ENCODE measurements around the gene PAK2.
"Not testable (repeated sequence)": the region's sequence is repeated elsewhere in the genome, so short reads cannot be mapped to it uniquely, and the experiment has no call there.

PAK2 gene

DNA sequence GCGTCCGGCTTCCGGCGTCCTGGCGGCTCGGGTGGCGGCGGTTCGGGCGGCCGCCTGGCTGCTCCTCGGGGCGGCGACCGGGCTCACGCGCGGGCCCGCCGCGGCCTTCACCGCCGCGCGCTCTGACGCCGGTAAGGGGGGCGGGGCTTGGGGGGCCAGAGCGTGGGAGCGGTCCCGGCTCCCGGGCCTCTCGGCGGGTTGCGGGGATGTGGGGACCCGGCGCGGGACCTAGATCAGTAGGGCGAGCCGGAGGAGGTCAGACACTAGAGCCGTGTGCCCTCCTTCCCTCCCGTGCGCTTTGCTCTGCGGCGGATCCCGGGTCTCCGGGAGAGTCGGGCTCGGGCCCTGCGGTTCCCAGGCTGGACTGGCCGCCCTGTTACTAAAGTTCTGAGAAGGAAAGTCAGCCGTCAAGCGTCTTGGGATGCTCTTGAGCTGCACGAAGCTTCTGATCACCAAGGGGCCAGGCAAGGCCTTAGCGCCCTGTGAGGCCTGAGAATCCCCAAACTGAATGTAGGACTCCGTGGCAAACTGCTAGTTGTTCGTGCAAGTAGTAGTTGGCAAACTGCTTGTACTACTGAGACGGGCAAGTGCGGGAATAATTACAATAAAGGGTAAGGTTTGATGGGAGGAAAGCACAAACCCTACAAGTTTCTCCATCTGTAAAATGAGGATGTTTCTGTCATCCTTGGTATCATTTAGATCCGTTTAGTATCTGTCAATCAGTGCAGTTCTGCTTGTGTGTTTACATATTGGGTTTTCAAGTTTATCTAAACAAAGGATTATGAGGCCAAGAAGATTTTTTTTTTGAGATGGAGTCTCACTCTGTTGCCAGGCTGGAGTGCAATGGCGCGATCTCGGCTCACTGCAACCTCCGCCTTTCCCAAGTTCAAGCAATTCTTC, 26.9 kb upstream of the PAK2 start:
- peak overlapping the region; percentile 80 for H3K4me3 Mint-ChIP-seq
- no peak for DNase-seq (ENCODE audit: low spot score in 2 of 2)
- peak overlapping the region; percentile 84 for H3K27ac Mint-ChIP-seq

GRCh38 chr3:196717162-196717561, 22.5 kb upstream of the PAK2 start:
- not testable (repeated sequence) for ATAC-seq; H3K9me3 Mint-ChIP-seq; DNase-seq (ENCODE audit: low spot score in 2 of 2); H3K4me3 Mint-ChIP-seq; H3K27ac Mint-ChIP-seq
- H3K4me1 Mint-ChIP-seq: peaks cover 12% of the 10 kb centered on the region
- H3K36me3 Mint-ChIP-seq: peaks cover 50% of the 10 kb centered on the region

More for the DNA sequence above, 26.9 kb upstream of the PAK2 start:
- Mint-ChIP-seq H3K9me3 (no peaks in the 10 kb centered on the region), H3K36me3 (peaks cover 21% of the 10 kb centered on the region), H3K4me1 (peaks cover 15% of the 10 kb centered on the region)
- peak; percentile 67 for ATAC-seq

GRCh38 chr3:196721097-196721496, 18.6 kb upstream of the PAK2 start:
- DNase-seq (ENCODE audit: low spot score in 2 of 2) (no peak), ATAC-seq (no peak)
- H3K27ac Mint-ChIP-seq: no peak overlapping the region
- H3K4me3 Mint-ChIP-seq: no peak overlapping the region
- H3K9me3 Mint-ChIP-seq: no peaks in the 10 kb centered on the region
- peaks cover 22% of the 10 kb centered on the region for H3K4me1 Mint-ChIP-seq
- peaks cover 79% of the 10 kb centered on the region for H3K36me3 Mint-ChIP-seq

DNA sequence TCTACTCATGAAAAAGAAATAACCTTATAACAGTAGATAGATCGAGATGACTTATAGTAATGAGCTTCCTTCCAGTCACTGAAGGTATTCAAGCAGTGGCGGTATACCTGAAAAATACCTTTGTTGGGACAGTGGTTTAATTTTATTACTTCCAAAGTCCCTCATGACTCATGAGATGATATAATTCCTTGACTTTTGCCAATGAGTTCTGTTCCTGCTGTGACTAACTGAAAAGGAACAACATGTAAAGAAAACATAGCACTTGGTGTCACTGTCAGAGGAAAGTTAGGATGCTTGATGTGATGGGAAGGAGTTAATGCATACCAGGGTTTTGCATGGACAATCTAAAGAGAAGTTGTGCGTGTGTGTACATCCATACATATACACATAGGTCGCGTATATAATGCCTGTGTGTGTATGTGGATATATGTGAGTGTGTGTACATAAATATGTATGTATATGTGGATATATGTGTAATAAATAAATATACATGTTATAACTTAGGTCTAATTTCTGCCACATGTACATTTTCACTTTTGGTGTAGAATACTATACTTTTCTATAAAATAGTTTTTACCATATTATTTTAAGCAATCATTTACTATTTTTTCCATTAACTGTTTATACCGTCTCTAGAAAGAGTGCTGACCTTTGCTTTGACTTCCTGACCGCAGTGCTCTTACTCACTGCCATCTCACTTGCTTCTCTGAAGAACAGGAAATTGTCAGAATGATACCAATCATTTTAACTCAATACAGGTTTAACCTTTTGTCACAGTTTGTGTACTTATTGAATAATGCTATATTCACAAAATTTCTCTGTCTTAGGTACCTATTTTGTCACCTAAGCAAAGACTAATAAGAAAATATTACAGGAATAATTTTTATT, 12.6 kb upstream of the PAK2 start:
- Mint-ChIP-seq H3K4me3 (peak overlapping the region; percentile 8), H3K4me1 (peaks cover 39% of the 10 kb centered on the region), H3K27ac (peak overlapping the region; percentile 68), H3K9me3 (no peaks in the 10 kb centered on the region), H3K36me3 (peaks cover 84% of the 10 kb centered on the region)
- DNase-seq (ENCODE audit: low spot score in 2 of 2): no peak
- ATAC-seq: peak; percentile 100

DNA sequence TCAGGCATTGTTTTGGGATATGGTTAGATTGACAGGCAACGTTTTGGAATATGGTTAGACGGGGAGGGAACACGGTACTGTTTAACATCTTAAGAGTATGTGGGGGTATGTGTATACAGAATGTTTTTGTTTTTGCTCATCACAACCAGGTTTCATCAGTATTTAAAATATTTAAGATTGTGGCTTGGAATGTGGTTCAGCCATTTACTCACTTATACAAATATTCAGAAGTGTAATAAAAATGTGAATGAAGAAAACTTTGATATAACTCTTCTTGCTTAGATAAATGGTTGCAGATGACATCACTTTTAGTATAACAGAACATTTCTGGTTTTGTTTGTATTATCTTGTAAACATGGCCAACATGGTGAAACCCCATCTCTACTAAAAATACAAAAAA, 3.9 kb upstream of the PAK2 start:
- peaks cover 2% of the 10 kb centered on the region for H3K9me3 Mint-ChIP-seq
- DNase-seq (ENCODE audit: low spot score in 2 of 2) (no peak), ATAC-seq (no peak)
- H3K4me3 Mint-ChIP-seq: no peak overlapping the region
- no peak overlapping the region for H3K27ac Mint-ChIP-seq
- peaks cover 63% of the 10 kb centered on the region for H3K36me3 Mint-ChIP-seq
- peaks cover 10% of the 10 kb centered on the region for H3K4me1 Mint-ChIP-seq

DNA sequence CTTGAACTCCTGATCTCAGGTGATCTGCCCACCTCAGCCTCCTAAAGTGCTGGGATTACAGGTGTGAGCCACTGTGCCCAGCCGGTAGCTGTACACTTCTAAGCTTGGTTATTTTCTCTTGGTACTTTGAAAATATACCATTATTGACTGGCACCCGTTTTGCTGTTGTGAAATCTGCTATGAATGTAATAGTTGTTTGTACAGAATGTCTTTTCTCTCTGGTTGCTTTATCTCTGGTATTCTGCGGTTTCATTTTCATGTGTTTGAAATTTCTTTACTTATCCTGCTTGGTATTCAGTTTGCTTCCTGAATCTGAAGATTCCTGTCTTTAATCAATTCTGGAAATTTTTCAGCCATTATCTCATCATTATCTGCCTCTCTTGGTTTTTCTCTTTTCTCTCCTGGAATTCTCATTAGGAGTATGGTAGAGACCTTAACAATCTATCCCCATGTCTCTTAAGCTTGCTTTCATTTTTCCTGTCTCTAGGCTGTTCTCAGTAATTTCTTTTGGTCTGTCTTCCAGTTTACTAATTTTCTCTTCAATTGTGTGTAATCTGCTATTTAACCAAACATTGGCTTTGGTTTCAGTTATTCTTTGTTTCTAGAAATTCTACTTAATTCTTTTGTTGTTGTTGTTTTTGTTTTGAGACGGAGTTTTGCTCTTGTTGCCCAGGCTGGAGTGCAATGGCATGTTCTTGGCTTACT, 2.8 kb upstream of the PAK2 start:
- H3K27ac Mint-ChIP-seq: no peak overlapping the region
- peaks cover 2% of the 10 kb centered on the region for H3K9me3 Mint-ChIP-seq
- peaks cover 63% of the 10 kb centered on the region for H3K36me3 Mint-ChIP-seq
- no peak overlapping the region for H3K4me3 Mint-ChIP-seq
- no peak for DNase-seq (ENCODE audit: low spot score in 2 of 2)
- no peak for ATAC-seq
- H3K4me1 Mint-ChIP-seq: peaks cover 20% of the 10 kb centered on the region

DNA sequence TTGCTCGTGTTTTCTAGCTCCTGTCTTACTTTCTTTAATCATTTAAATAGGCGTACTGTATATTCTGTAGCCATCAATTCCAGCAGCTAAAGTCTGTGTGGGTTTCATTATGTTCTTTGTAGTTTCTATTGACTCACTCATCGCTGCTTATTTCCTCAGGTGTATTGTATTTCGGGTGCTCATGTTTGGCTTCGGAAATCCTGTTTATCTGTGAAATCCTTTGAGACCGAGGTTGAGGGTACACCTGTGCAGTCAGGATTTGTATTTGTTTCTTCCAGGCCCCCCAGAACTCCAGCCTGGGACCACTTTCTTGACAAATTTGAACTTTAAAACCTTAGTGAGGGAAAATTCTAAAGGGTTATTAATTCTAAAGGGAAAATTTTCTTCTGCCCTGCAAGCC, 2.0 kb upstream of the PAK2 start:
- Mint-ChIP-seq H3K9me3 (peaks cover 2% of the 10 kb centered on the region), H3K4me1 (peaks cover 23% of the 10 kb centered on the region)
- no peak for ATAC-seq

GRCh38 chr3:196740481-196741248, 1.0 kb downstream of the PAK2 start:
- Mint-ChIP-seq H3K27ac (peak overlapping the region; percentile 98), H3K9me3 (peaks cover 2% of the 10 kb centered on the region), H3K36me3 (peaks cover 45% of the 10 kb centered on the region), H3K4me3 (peak overlapping the region; percentile 93), H3K4me1 (peaks cover 30% of the 10 kb centered on the region)
- DNase-seq (ENCODE audit: low spot score in 2 of 2): peak in 1 of 2 donors; percentile 6
- ATAC-seq: peak; percentile 70

More for the DNA sequence above, 2.0 kb upstream of the PAK2 start:
- DNase-seq (ENCODE audit: low spot score in 2 of 2): no peak
- no peak overlapping the region for H3K27ac Mint-ChIP-seq
- peaks cover 57% of the 10 kb centered on the region for H3K36me3 Mint-ChIP-seq
- no peak overlapping the region for H3K4me3 Mint-ChIP-seq

- H3K4me3 Mint-ChIP-seq: peak overlapping the region; percentile 93
- DNase-seq (ENCODE audit: low spot score in 2 of 2) (peak in 1 of 2 donors; percentile 20), ATAC-seq (no peak)
- H3K27ac Mint-ChIP-seq: peak overlapping the region; percentile 98
- H3K36me3 Mint-ChIP-seq: peaks cover 49% of the 10 kb centered on the region
- H3K4me1 Mint-ChIP-seq: peaks cover 30% of the 10 kb centered on the region
- peaks cover 2% of the 10 kb centered on the region for H3K9me3 Mint-ChIP-seq
Observed at GRCh38 chr3:196741249-196741889, 1.7 kb downstream of the PAK2 start.

- peaks cover 40% of the 10 kb centered on the region for H3K4me1 Mint-ChIP-seq
- ATAC-seq, H3K9me3 Mint-ChIP-seq, H3K27ac Mint-ChIP-seq: not testable (repeated sequence)
- H3K36me3 Mint-ChIP-seq: peaks cover 63% of the 10 kb centered on the region
- H3K4me3 Mint-ChIP-seq: peak overlapping the region; percentile 93
- DNase-seq (ENCODE audit: low spot score in 2 of 2): peak in 1 of 2 donors; percentile 23
Observed at GRCh38 chr3:196743569-196743968, 3.9 kb downstream of the PAK2 start.

- Mint-ChIP-seq H3K9me3 (no peaks in the 10 kb centered on the region), H3K27ac (no peak overlapping the region), H3K4me3 (no peak overlapping the region), H3K36me3 (peaks cover 93% of the 10 kb centered on the region), H3K4me1 (peaks cover 45% of the 10 kb centered on the region)
- DNase-seq (ENCODE audit: low spot score in 2 of 2) (no peak), ATAC-seq (no peak)
Observed at GRCh38 chr3:196749125-196749524, 9.5 kb downstream of the PAK2 start.

GRCh38 chr3:196753201-196753600, 13.5 kb downstream of the PAK2 start:
- peaks cover 90% of the 10 kb centered on the region for H3K36me3 Mint-ChIP-seq
- no peak for ATAC-seq
- H3K4me1 Mint-ChIP-seq: peaks cover 68% of the 10 kb centered on the region
- H3K9me3 Mint-ChIP-seq: no peaks in the 10 kb centered on the region
- DNase-seq (ENCODE audit: low spot score in 2 of 2): peak in 1 of 2 donors; percentile 39
- H3K4me3 Mint-ChIP-seq: no peak overlapping the region
- no peak overlapping the region for H3K27ac Mint-ChIP-seq

DNA sequence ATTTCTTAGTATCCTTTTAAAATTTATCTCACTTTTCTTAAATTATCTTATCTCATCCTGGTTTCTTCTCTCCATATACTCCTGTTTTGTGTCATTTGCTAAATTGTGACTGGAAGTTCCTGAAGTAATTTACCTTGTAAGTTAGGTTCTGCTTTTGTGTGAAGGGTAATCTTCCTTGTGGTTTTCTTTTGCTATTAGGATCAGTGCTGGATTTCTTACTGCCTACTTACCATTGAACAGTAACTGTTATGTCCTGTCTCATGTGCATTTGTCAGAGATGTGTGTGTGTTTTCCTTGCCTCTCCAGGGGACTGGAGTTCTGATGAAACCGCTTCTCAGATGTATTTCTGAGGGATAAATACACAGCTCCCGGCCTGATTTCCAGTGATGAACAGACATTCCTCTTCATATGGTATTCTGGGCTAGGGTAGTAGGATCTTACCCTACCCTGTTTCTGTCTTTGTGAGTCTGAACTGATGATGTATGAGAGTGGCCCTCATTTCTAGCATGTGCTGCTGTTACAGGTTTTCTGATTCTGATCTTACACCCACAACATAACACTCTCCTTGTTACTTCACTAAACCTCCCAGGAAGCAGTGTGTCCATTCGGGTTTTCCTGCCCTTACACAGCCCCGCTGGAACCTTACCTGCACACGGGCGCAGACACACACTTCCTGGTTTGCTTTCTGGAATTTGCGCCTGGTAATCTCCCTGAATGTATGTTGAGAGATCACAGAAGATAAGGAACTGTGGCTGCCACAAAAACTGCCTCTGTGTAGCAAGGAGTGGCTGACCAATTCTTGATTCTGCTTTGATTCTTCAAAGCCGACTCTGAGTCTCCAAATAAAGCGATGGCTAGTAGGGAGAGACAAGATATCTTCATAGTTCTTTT, 14.7 kb downstream of the PAK2 start:
- Mint-ChIP-seq H3K4me3 (no peak overlapping the region), H3K27ac (peak overlapping the region; percentile 30), H3K9me3 (no peaks in the 10 kb centered on the region), H3K36me3 (peaks cover 82% of the 10 kb centered on the region), H3K4me1 (peaks cover 60% of the 10 kb centered on the region)
- ATAC-seq (no peak), DNase-seq (ENCODE audit: low spot score in 2 of 2) (no peak)

Data from stimulated activated effector memory CD8-positive, alpha-beta T cell treated with anti-CD3 and anti-CD28 coated beads, Interleukin-12 subunit alpha, Interleukin-12 subunit beta, amount 100 ng/mL, for 72 hours (primary cell).